HG02623 (cell line): ENCODE results near the gene OPN4.

Experiments
- ATAC-seq: cut with Tn5 transposase; IDR thresholded peaks from one replicate; pipeline ENCODE4 v1.9.1; 2021; ENCODE audit warnings: moderate library complexity; ENCODE audit not compliant: unreplicated experiment

Gene OPN4

GRCh38 chr10:86698207-86698940 is 44.0 kb downstream of the OPN4 start:
- no peak for ATAC-seq

GRCh38 chr10:86699125-86699524 is 44.8 kb downstream of the OPN4 start:
- no peak for ATAC-seq

GRCh38 chr10:86699541-86699940 is 45.2 kb downstream of the OPN4 start:
- ATAC-seq: no peak

- no peak for ATAC-seq
These were observed 45.9 kb downstream of the OPN4 start for GRCh38 chr10:86699991-86700840.

- no peak for ATAC-seq
These were observed 46.7 kb downstream of the OPN4 start for GRCh38 chr10:86700851-86701617.

GRCh38 chr10:86703176-86703575 is 48.8 kb downstream of the OPN4 start:
- no peak for ATAC-seq

GRCh38 chr10:86705139-86705538 is 50.8 kb downstream of the OPN4 start:
- no peak for ATAC-seq

GRCh38 chr10:86705905-86706304 is 51.6 kb downstream of the OPN4 start:
- no peak for ATAC-seq

- no peak for ATAC-seq
These were observed 52.1 kb downstream of the OPN4 start for GRCh38 chr10:86706401-86706841.

- ATAC-seq: no peak
These were observed 52.6 kb downstream of the OPN4 start for GRCh38 chr10:86706977-86707376.

- no peak for ATAC-seq
These were observed 53.2 kb downstream of the OPN4 start for GRCh38 chr10:86707505-86707904.

GRCh38 chr10:86708068-86708782 is 53.9 kb downstream of the OPN4 start:
- no peak for ATAC-seq

GRCh38 chr10:86708783-86709380 is 54.5 kb downstream of the OPN4 start:
- ATAC-seq: no peak

- no peak for ATAC-seq
These were observed 55.2 kb downstream of the OPN4 start for GRCh38 chr10:86709396-86710185.

GRCh38 chr10:86710987-86711512 is 56.7 kb downstream of the OPN4 start:
- peak; percentile 81 for ATAC-seq

GRCh38 chr10:86711513-86712316 is 57.4 kb downstream of the OPN4 start:
- ATAC-seq: peak; percentile 42

- peak; percentile 11 for ATAC-seq
These were observed 58.0 kb downstream of the OPN4 start for GRCh38 chr10:86712317-86712707.

- ATAC-seq: no peak
These were observed 60.9 kb downstream of the OPN4 start for GRCh38 chr10:86715156-86715795.
